CMK (cell line): ENCODE data around the gene TUBA4A.
A peak's percentile ranks its signal among the peaks of the same experiment; 100 is the strongest.
"Not testable (repeated sequence)": the region's sequence is repeated elsewhere in the genome, so short reads cannot be mapped to it uniquely, and the experiment has no call there.

Experiments
- DNase-seq: peaks from one replicate; pipeline ENCODE4 v3.0.0-alpha.2; 2010; ENCODE audit warnings: low read depth

TUBA4A gene

GRCh38 chr2:219266886-219267285, 13.2 kb upstream of the TUBA4A start:
- no peak for DNase-seq

GRCh38 chr2:219266232-219266631, 12.5 kb upstream of the TUBA4A start:
- no peak for DNase-seq

GRCh38 chr2:219261024-219261855, 7.5 kb upstream of the TUBA4A start:
- no peak for DNase-seq

GRCh38 chr2:219258942-219259341, 5.2 kb upstream of the TUBA4A start:
- DNase-seq: not testable (repeated sequence)

- no peak for DNase-seq
These were observed 978 bp upstream of the TUBA4A start for GRCh38 chr2:219254590-219255201.

GRCh38 chr2:219252900-219253752, 592 bp downstream of the TUBA4A start, which contains the start of gene TUBA4B:
TSS of gene TUBA4B (plus strand) at chr2:219253243. CDS start at chr2:219253408, 165 bp downstream.
- no peak for DNase-seq

- DNase-seq: no peak
These were observed 1.2 kb downstream of the TUBA4A start for GRCh38 chr2:219252570-219252899.

- DNase-seq: no peak
These were observed 1.6 kb downstream of the TUBA4A start for GRCh38 chr2:219252084-219252483.

GRCh38 chr2:219251656-219252055, 2.1 kb downstream of the TUBA4A start:
- no peak for DNase-seq

- no peak for DNase-seq
These were observed 3.5 kb downstream of the TUBA4A start for GRCh38 chr2:219250049-219250781.

- no peak for DNase-seq
These were observed 4.3 kb downstream of the TUBA4A start for GRCh38 chr2:219249203-219249980.

GRCh38 chr2:219248845-219249202, 4.9 kb downstream of the TUBA4A start:
- no peak for DNase-seq

- no peak for DNase-seq
These were observed 5.8 kb downstream of the TUBA4A start for GRCh38 chr2:219247678-219248642.

GRCh38 chr2:219246559-219246958, 7.2 kb downstream of the TUBA4A start:
- no peak for DNase-seq

- DNase-seq: no peak
These were observed 7.9 kb downstream of the TUBA4A start for GRCh38 chr2:219245899-219246230.

- DNase-seq: peak; percentile 94
These were observed 8.4 kb downstream of the TUBA4A start, which contains the start of the genes GLB1L and STK16 for GRCh38 chr2:219245148-219245898. TSS of gene GLB1L (minus strand) at chr2:219245444. CDS start at chr2:219243573, 1,871 bp downstream. TSS of gene STK16 (plus strand) at chr2:219245479. CDS start at chr2:219246000, 521 bp downstream.

GRCh38 chr2:219244789-219245147, 8.9 kb downstream of the TUBA4A start:
- no peak for DNase-seq

- DNase-seq: no peak
These were observed 10.4 kb downstream of the TUBA4A start for GRCh38 chr2:219243291-219243761.

GRCh38 chr2:219234331-219234730, 19.4 kb downstream of the TUBA4A start:
- DNase-seq: no peak
